ENCODE measurements around the gene BCL10.

DNA sequence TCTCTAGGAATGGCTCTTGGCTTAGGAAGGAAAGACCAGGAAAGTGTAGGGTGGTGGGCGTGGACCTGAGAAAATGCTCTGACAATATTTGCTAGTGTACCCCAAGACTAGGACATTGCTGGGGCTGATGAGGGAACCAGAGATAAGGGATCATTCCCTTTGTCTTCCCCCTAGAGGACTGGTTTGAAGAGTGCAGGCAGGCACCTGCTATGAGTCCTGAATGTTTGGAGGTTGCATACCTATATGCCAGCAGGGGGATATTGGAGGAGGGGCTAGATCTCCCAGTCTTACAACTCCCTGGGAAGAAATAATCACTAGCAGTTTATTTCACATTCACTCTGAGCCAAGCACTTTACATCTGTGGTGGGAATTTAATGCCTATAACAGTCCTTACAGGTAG, 6.0 kb upstream of the BCL10 start:
- TF ChIP-seq, protein P1, sequence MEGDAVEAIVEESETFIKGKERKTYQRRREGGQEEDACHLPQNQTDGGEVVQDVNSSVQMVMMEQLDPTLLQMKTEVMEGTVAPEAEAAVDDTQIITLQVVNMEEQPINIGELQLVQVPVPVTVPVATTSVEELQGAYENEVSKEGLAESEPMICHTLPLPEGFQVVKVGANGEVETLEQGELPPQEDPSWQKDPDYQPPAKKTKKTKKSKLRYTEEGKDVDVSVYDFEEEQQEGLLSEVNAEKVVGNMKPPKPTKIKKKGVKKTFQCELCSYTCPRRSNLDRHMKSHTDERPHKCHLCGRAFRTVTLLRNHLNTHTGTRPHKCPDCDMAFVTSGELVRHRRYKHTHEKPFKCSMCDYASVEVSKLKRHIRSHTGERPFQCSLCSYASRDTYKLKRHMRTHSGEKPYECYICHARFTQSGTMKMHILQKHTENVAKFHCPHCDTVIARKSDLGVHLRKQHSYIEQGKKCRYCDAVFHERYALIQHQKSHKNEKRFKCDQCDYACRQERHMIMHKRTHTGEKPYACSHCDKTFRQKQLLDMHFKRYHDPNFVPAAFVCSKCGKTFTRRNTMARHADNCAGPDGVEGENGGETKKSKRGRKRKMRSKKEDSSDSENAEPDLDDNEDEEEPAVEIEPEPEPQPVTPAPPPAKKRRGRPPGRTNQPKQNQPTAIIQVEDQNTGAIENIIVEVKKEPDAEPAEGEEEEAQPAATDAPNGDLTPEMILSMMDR (IDR thresholded peaks at IDR 0.05): no peak
- TF ChIP-seq POLR2A (IDR thresholded peaks at IDR 0.05): no peak
